GM12878 (cell line): ENCODE measurements around the gene EPHB2. TPM values are rescaled to one million over a fixed set of nuclear protein-coding genes. Genes with fewer than 3 reads are reported as not detected.

Experiments used
- ATAC-seq: fragments of 200-7000 bp; cut with Tn5 transposase; 3 replicates; pipeline ENCODE4 v1.9.1; 2020; ENCODE audit warnings: mild to moderate bottlenecking, moderate library complexity
- BruUV-seq: library from RNA; stranded (reverse); fragments of 400-500 nt; replicated peaks from 2 replicates; lab custom pipeline; 2021; lab: Mats Ljungman, UMichigan
- CTCF ChIA-PET: fragments of 300-600 bp; sonication (Branson Sonifier 250); formaldehyde crosslinking; extraction: SDS; loops from one replicate; lab custom pipeline; 2021; ENCODE audit warnings: inconsistent platforms; lab: Yijun Ruan, JAX
- POLR2A ChIA-PET: fragments of 350-600 bp; formaldehyde crosslinking; extraction: SDS; loops from one replicate; lab custom pipeline; 2021; ENCODE audit warnings: inconsistent platforms; lab: Charles Lee
- RAD21 ChIA-PET: fragments of 300-600 bp; sonication (Branson Sonifier 250); formaldehyde crosslinking; loops from one replicate; lab custom pipeline; 2023; ENCODE audit warnings: antibody characterized with exemption; ENCODE audit not compliant: unreplicated experiment; lab: Charles Lee
- SMC1A ChIA-PET: fragments of 300-600 bp; sonication (Branson Sonifier 250); formaldehyde crosslinking; loops from one replicate; lab custom pipeline; 2023; ENCODE audit not compliant: unreplicated experiment, uncharacterized antibody; lab: Charles Lee
- DNase-seq: peaks from one replicate; pipeline ENCODE4 v3.0.0-alpha.2; 2011; ENCODE audit warnings: low read depth, low spot score
- FAIRE-seq: peaks from 3 replicates; lab custom pipeline; 2011; peaks lifted over from hg19 to GRCh38; lab: Jason Lieb, UNC
- H2AFZ ChIP-seq: 2 replicates; pipeline ENCODE4 v1.6.0; 2011; ENCODE audit warnings: low read depth, low read length, control low read depth; ENCODE audit not compliant: control insufficient read depth
- H3K27ac ChIP-seq: 2 replicates; pipeline ENCODE4 v1.5.1; 2011; ENCODE audit warnings: control low read depth; ENCODE audit not compliant: control insufficient read depth, insufficient read depth
- H3K27me3 ChIP-seq, 2 experiments: replicated peaks in 1 of 2; 2 replicates each; pipeline versions ENCODE4 v1.6.0 to v1.6.1; 2011; ENCODE audit warnings: low read length in 1 of 2; ENCODE audit not compliant: control insufficient read depth in 2 of 2, insufficient read depth in 2 of 2
- H3K36me3 ChIP-seq, 2 experiments: 2 replicates each; pipeline ENCODE4 v1.5.1; 2011; ENCODE audit warnings: low read length in 1 of 2; ENCODE audit not compliant: control insufficient read depth in 2 of 2, insufficient read depth in 2 of 2
- H3K4me1 ChIP-seq: 2 replicates; pipeline ENCODE4 v1.6.1; 2011; ENCODE audit warnings: mild to moderate bottlenecking, low read length, moderate library complexity, mixed read lengths; ENCODE audit not compliant: control insufficient read depth, insufficient read depth
- H3K4me2 ChIP-seq: 2 replicates; pipeline ENCODE4 v1.6.0; 2011; ENCODE audit warnings: control low read depth; ENCODE audit not compliant: control insufficient read depth, insufficient read depth
- H3K4me3 ChIP-seq: fragments of 200-600 bp; sonication (generic); 2 replicates; pipeline ENCODE4 v1.5.1; 2016
- H3K79me2 ChIP-seq: 2 replicates; pipeline ENCODE4 v1.6.0; 2011; ENCODE audit warnings: low read length; ENCODE audit not compliant: control insufficient read depth, insufficient read depth
- H3K9ac ChIP-seq: 2 replicates; pipeline ENCODE4 v1.8.0; 2011; ENCODE audit warnings: low read length, control low read depth, mixed read lengths; ENCODE audit not compliant: control insufficient read depth, insufficient read depth
- H3K9me3 ChIP-seq: replicated peaks from 3 replicates; pipeline ENCODE4 v1.5.1; 2011; ENCODE audit warnings: mild to moderate bottlenecking, low read length; ENCODE audit not compliant: control insufficient read depth, insufficient read depth
- H4K20me1 ChIP-seq: 2 replicates; pipeline ENCODE4 v1.6.0; 2011; ENCODE audit not compliant: control insufficient read depth, insufficient read depth
- ELK1 ChIP-seq: IDR thresholded peaks from 2 replicates; pipeline ENCODE4 v1.6.1; 2012; ENCODE audit warnings: low read depth, low read length, improper control_type of control experiment
- HCFC1 ChIP-seq: fragments of 150-350 bp; IDR thresholded peaks from 2 replicates; pipeline ENCODE4 v1.6.1; 2014; ENCODE audit warnings: low read length
- HDAC6 ChIP-seq: fragments of 200-600 bp; sonication (generic); IDR thresholded peaks from one replicate; pipeline ENCODE4 v1.8.0; 2017; ENCODE audit warnings: antibody characterized with exemption; ENCODE audit not compliant: unreplicated experiment
- HDGF ChIP-seq: fragments of 450-650 bp; IDR thresholded peaks from 2 replicates; pipeline ENCODE4 v1.6.1; 2016; ENCODE audit warnings: antibody characterized with exemption
- IRF4 ChIP-seq: IDR thresholded peaks from 2 replicates; pipeline ENCODE4 v1.6.1; 2011; ENCODE audit warnings: low read depth, low read length
- MTA3 ChIP-seq: IDR thresholded peaks from 2 replicates; pipeline ENCODE4 v1.6.1; 2012; ENCODE audit warnings: low read length, inconsistent platforms, borderline replicate concordance
- MYB ChIP-seq: fragments of 150-350 bp; IDR thresholded peaks from 2 replicates; pipeline ENCODE4 v1.6.1; 2014; ENCODE audit warnings: mild to moderate bottlenecking, low read depth, low read length, borderline replicate concordance
- NBN ChIP-seq: fragments of 450-650 bp; IDR thresholded peaks from 2 replicates; pipeline ENCODE4 v1.6.1; 2016
- POLR2AphosphoS2 ChIP-seq: IDR thresholded peaks from 2 replicates; pipeline ENCODE4 v1.6.1; 2011; ENCODE audit warnings: low read depth, mild to moderate bottlenecking, low read length, improper control_type of control experiment, moderate library complexity
- REST ChIP-seq: IDR thresholded peaks from 2 replicates; pipeline ENCODE4 v1.6.1; 2012; ENCODE audit warnings: mild to moderate bottlenecking, low read depth, low read length
- SMARCA5 ChIP-seq: fragments of 450-650 bp; IDR thresholded peaks from 2 replicates; pipeline ENCODE4 v1.6.1; 2017; ENCODE audit warnings: mild to moderate bottlenecking
- STAT3 ChIP-seq: IDR thresholded peaks from 2 replicates; pipeline ENCODE4 v1.6.1; 2011; ENCODE audit warnings: low read depth, low read length, improper control_type of control experiment
- ZBTB4 ChIP-seq: fragments of 450-650 bp; formaldehyde crosslinking; IDR thresholded peaks from 2 replicates; pipeline ENCODE4 v1.4.0; 2022; ENCODE audit warnings: mild to moderate bottlenecking, moderate library complexity
- ZZZ3 ChIP-seq: IDR thresholded peaks from 2 replicates; pipeline ENCODE4 v1.6.1; 2011; ENCODE audit warnings: low read depth; ENCODE audit not compliant: control insufficient read depth, insufficient read length
- WGBS: methylation state at CpG from one replicate; pipeline ENCODE4 v1.1.6; 2016; ENCODE audit warnings: low lambda C conversion rate; ENCODE audit not compliant: insufficient replicate concordance, insufficient coverage; ENCODE audit errors: missing lambda C conversion rate; 5-methylcytosine and 5-hydroxymethylcytosine counted together
- in situ Hi-C: fragments of 300-500 bp; cut with MboI; formaldehyde crosslinking; loops from 9 replicates; pipeline ENCODE4 v1.14.3; 2018; ENCODE audit warnings: mixed read lengths
- intact Hi-C: fragments of 100-400 bp; cut with micrococcal nuclease; formaldehyde crosslinking; loops from one replicate; pipeline ENCODE4 v1.14.2; 2022; ENCODE audit not compliant: unreplicated experiment
- polyA plus RNA-seq, 11 experiments: library from polyadenylated mRNA; depleted of rRNA in 4 of 11; unstranded in 6 of 11; stranded (reverse) in 5 of 11; fragments of >200 nt; fragmentation: Nextera tagmentation in 4 of 11; fragmentation: Illumina TruSeq in 1 of 11; extraction: Ambion mirVana in 4 of 11; extraction: Trizol in 1 of 11; gene quantifications; 1 replicate in 1 of 11; 2 replicates in 10 of 11; pipeline versions ENCODE4 v1.2.1 to v1.2.3, GENCODE V29; 2011 to 2016; ENCODE audit warnings: inconsistent platforms in 2 of 11, missing spikeins in 2 of 11, low read depth in 1 of 11
- total RNA-seq, 4 experiments: library from RNA; depleted of rRNA in 3 of 4; stranded (reverse); fragments of >200 nt in 3 of 4; fragmentation: Illumina TruSeq in 1 of 4; extraction: Trizol in 1 of 4; gene quantifications; 2 replicates each; pipeline versions ENCODE4 v1.2.1 to v1.2.3, GENCODE V29; 2013 to 2021
- TF ChIP-seq, protein P1 (sequence below): fragments of 450-650 bp; IDR thresholded peaks from 2 replicates; pipeline ENCODE4 v1.6.1; 2017; ENCODE audit warnings: mild to moderate bottlenecking

EPHB2 gene
- total and polyA plus RNA-seq, 10 of the 15 experiments (the other 5 are each of a cell fraction or from before 2014, with no cell fraction given), result 0.13 to 3.3 (median 0.92) TPM

DNA sequence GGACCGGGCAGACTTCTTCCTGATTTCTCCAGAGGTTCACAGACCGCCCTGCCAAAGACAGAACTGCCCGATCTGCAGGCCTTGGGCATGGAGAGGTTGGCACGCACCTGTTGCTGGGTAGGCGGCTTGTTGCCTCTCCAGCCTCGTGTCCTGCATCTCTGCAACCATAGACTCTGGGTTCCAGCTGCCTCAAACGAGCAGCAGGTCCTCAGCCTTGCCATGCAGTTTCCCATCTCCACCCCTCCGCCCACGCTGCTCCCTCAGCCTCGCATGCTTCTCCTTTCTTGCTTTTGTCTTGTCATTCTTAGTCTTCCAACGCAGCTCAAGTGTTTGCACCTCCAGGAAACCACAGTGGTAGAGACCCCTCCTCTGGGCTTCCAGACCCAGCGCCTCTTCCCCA, 135.8 kb downstream of the EPHB2 start:
- Histone ChIP-seq H3K27ac (no peak overlapping the region), H3K79me2 (no peaks in the 10 kb centered on the region), H2AFZ (no peak overlapping the region), H3K4me1 (peaks cover 5% of the 10 kb centered on the region), H3K9ac (no peak overlapping the region), H3K4me2 (no peak overlapping the region), H3K9me3 (no peaks in the 10 kb centered on the region), H4K20me1 (no peaks in the 10 kb centered on the region), H3K4me3 (no peak overlapping the region), H3K36me3 (no peaks in the 10 kb centered on the region), H3K27me3 (no peaks in the 10 kb centered on the region; a peak in 2 of 4 replicates)
- CTCF ChIA-PET, result no interaction called here
- in situ Hi-C loops (no loop called here), intact Hi-C loops (no loop called here)
- 4% methylated on average over 12 of the region's 12 CpGs for WGBS
- DNase-seq (no peak), FAIRE-seq (no peak), ATAC-seq (no peak)
- RAD21 ChIA-PET, result no interaction called here
- POLR2A ChIA-PET, result no interaction called here
- BruUV-seq, result no TSS peak
- SMC1A ChIA-PET, result no interaction called here
- no peak for TF ChIP-seq ELK1
- TF ChIP-seq, protein P1, sequence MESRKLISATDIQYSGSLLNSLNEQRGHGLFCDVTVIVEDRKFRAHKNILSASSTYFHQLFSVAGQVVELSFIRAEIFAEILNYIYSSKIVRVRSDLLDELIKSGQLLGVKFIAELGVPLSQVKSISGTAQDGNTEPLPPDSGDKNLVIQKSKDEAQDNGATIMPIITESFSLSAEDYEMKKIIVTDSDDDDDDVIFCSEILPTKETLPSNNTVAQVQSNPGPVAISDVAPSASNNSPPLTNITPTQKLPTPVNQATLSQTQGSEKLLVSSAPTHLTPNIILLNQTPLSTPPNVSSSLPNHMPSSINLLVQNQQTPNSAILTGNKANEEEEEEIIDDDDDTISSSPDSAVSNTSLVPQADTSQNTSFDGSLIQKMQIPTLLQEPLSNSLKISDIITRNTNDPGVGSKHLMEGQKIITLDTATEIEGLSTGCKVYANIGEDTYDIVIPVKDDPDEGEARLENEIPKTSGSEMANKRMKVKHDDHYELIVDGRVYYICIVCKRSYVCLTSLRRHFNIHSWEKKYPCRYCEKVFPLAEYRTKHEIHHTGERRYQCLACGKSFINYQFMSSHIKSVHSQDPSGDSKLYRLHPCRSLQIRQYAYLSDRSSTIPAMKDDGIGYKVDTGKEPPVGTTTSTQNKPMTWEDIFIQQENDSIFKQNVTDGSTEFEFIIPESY, result no peak
- TF ChIP-seq MYB, result no peak
- no peak for TF ChIP-seq HCFC1
- no peak for TF ChIP-seq IRF4
- no peak for TF ChIP-seq ZBTB4
- TF ChIP-seq MTA3, result no peak
- no peak for TF ChIP-seq HDGF
- no peak for TF ChIP-seq ZZZ3
- no peak for TF ChIP-seq POLR2AphosphoS2
- TF ChIP-seq SMARCA5, result no peak
- TF ChIP-seq HDAC6, result no peak
- no peak for TF ChIP-seq REST
- TF ChIP-seq STAT3, result no peak
- no peak for TF ChIP-seq NBN
